GM10847 (cell line): Measurements from ENCODE around the gene NFATC3.

Experiments
- POLR2A ChIP-seq: IDR thresholded peaks from 2 replicates; pipeline ENCODE4 v1.6.1; 2011; ENCODE audit not compliant: insufficient read length; ENCODE audit errors: extremely low read depth

The NFATC3 gene

GRCh38 chr16:68093816-68094613, 8.8 kb downstream of the NFATC3 start:
- TF ChIP-seq POLR2A = no peak

- no peak for TF ChIP-seq POLR2A
Measured at GRCh38 chr16:68094614-68094934, 9.4 kb downstream of the NFATC3 start.

DNA sequence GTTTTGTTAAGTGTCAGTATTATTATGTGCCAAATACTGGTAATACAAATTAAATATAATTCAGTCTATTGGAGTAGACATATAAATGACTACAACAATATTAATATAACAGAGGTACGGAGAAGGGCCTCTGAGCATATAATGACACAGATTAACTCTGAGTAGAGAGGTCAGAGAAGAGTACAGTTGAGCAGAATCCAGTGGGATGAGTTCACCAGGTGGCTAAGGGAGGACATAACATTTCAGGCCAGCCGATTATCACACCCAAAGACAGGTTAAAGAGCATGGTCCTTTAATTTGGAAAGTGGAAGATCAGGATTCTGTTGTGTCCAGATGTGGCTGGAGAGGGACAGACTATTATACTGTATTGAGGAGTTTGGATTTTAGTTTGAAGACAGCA, 11.3 kb downstream of the NFATC3 start:
- TF ChIP-seq POLR2A = no peak

- TF ChIP-seq POLR2A = no peak
Measured at GRCh38 chr16:68097088-68097487, 11.9 kb downstream of the NFATC3 start.

DNA sequence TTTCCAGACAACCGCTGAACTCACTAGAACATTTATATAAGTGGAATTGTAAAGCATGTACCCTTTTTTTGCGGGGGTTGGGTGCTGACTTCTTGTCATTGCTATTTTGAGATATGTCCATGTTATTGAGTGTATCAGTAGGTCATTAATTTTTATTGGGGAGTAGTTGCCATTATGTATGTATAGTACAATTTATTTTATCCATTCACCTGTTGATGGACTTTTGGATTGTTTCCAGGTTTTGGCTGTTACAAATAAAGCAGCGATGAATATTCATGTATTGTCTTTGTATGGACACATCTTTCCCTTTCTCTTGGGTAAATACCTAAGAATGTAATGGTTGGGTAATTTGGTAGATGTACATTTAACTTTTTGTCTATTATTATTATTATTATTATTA, 12.7 kb downstream of the NFATC3 start:
- TF ChIP-seq POLR2A = no peak

DNA sequence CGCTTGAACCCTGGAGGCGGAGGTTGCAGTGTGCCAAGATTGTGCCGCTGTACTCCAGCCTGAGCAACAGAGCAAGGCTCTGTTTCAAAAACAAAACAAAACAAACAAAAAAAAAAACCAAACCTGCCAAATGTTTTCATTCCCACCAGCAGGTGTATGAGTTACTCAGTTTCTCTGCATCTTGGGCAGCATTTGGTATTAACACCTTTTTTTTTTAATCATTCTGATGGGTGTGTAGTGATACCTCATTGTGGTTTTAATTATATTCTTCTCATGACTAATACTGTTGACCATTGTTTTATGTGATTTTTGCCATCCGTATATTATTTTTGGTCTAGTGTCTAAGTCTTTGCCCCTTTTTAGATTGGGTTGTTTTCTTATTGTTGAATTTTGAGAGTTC, 15.3 kb downstream of the NFATC3 start:
- TF ChIP-seq POLR2A = no peak

DNA sequence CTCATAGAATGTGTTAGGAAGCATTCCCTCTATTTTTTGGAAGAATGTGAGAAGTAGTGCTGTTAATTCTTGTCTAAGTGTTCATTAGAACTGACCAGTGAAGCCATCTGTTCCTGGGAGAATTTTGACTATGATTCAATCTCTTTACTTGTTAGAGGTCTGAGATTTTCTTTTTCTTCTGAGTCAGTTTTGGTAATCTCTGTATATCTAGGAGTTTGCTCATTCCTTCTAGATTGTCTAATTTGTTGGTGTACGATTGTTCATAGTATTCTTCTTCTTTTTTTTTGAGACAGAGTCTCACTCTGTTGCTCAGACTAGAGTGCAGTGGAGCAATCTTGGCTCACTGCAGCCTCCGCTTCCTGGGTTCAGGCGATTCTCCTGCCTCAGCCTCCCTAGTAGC, 20.4 kb downstream of the NFATC3 start:
- TF ChIP-seq POLR2A = no peak

GRCh38 chr16:68111379-68111778, 26.2 kb downstream of the NFATC3 start:
- TF ChIP-seq POLR2A = no peak

- no peak for TF ChIP-seq POLR2A
Measured at GRCh38 chr16:68113059-68113761, 28.0 kb downstream of the NFATC3 start.

DNA sequence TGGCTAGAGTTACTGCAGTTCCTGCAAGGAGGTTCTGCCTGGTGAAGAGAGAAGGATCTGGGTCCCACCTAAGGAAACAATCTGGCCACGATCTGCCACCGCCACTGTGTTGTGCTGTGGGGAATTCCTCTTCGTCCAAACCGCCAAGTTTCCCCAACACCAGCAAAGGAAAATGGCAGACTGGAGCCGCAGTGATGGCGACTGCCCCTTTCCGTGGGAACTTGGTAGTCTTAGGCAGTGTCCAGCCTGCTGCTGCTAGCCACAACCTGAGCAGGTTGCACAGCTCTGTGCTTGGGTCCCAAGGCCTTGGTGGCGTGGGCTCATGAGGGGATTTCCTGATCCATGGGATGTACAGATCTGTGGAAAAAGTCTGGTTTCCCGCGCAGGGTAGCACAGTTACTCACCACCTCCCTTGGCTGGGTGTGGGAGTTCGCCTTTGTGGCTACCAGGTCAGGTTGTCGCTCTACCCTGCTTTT, 28.6 kb downstream of the NFATC3 start:
- TF ChIP-seq POLR2A = no peak

DNA sequence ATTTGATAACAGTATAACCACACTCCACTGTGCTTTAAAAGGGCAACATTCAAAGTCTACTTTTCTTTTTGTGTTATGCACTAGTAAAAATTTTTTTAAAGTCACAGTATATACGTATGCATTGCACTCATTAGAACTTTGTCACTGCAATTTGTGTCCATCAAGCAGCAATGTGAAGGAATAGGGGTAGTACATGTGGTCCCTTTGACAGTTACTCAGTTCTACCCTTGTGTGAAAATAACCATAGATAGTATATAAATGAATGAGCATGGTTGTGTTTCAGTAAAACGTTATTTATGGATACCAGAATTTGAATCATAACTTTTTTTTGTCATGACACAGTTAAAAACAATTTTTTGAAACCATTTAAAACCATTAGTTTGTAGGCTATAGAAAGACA, 30.7 kb downstream of the NFATC3 start:
- TF ChIP-seq POLR2A = no peak

GRCh38 chr16:68116256-68116867, 31.2 kb downstream of the NFATC3 start:
- no peak for TF ChIP-seq POLR2A

DNA sequence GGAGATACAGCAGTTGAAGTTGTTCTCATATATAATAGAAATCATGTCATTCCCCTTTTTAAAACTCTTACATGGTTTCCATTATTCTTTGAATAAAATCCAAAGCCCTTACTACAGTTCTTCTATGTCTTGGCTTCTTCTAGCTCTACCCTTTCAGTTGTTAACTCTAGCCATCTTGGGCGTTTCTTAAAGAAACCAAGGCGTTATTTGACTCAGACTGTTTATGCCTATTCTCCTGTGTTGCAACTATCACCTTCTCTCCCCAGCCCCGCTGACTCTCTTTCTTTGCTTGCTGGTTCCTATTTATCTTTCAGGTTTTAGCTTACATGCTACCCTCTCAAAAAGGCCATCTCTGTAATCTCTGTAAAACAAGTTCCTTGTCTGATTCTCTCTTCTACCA, 32.7 kb downstream of the NFATC3 start:
- no peak for TF ChIP-seq POLR2A

GRCh38 chr16:68126395-68126794, 41.2 kb downstream of the NFATC3 start:
- TF ChIP-seq POLR2A = no peak

GRCh38 chr16:68128577-68129305, 43.6 kb downstream of the NFATC3 start:
- TF ChIP-seq POLR2A = no peak
